Left ventricle myocardium inferior (tissue), 1 donor: Measurements from ENCODE around the gene L1CAM. TPM values are rescaled to one million over a fixed set of nuclear protein-coding genes. Genes with fewer than 3 reads are reported as not detected.
"Not testable (repeated sequence)": the region's sequence is repeated elsewhere in the genome, so short reads cannot be mapped to it uniquely, and the experiment has no call there.

Source experiments
- DNase-seq: peaks from one replicate; pipeline ENCODE4 v3.0.0-alpha.2; 2020
- H3K27ac ChIP-seq: fragments of 200-600 bp; replicated peaks from 2 replicates; pipeline ENCODE4 v1.8.0; 2021
- H3K27me3 ChIP-seq: fragments of 200-600 bp; 2 replicates; pipeline ENCODE4 v1.8.0; 2021; ENCODE audit warnings: low read depth
- H3K36me3 ChIP-seq: fragments of 200-600 bp; 2 replicates; pipeline ENCODE4 v1.8.0; 2021
- H3K4me1 ChIP-seq: fragments of 200-600 bp; 2 replicates; pipeline ENCODE4 v1.8.0; 2021
- H3K4me3 ChIP-seq: fragments of 200-600 bp; 2 replicates; pipeline ENCODE4 v1.8.0; 2021; ENCODE audit warnings: mild to moderate bottlenecking, moderate library complexity
- H3K9me3 ChIP-seq: fragments of 200-600 bp; replicated peaks from 2 replicates; pipeline ENCODE4 v1.8.0; 2021
- intact Hi-C: fragments of 100-400 bp; cut with micrococcal nuclease; formaldehyde crosslinking; loops from one replicate; pipeline ENCODE4 v1.11.0; 2022
- total RNA-seq: library from RNA; stranded (reverse); fragmentation: NEBNext Ultra II Directional; extraction: Animal tissue kit (Norgen Biotek cat#: 25700); gene quantifications from one replicate; pipeline ENCODE4 v1.2.1, GENCODE V29; 2021
- TF ChIP-seq, protein P1 (sequence below): fragments of 200-600 bp; IDR thresholded peaks from 2 replicates; pipeline ENCODE4 v1.8.0; 2021; ENCODE audit warnings: antibody characterized with exemption, mild to moderate bottlenecking, borderline replicate concordance
- donor health status: DM: no; HTN: yes; CAD: no; lungs with severe emphysema.

Gene L1CAM
- total RNA-seq, 1 donor from 2014 or later = 4.0 TPM

DNA sequence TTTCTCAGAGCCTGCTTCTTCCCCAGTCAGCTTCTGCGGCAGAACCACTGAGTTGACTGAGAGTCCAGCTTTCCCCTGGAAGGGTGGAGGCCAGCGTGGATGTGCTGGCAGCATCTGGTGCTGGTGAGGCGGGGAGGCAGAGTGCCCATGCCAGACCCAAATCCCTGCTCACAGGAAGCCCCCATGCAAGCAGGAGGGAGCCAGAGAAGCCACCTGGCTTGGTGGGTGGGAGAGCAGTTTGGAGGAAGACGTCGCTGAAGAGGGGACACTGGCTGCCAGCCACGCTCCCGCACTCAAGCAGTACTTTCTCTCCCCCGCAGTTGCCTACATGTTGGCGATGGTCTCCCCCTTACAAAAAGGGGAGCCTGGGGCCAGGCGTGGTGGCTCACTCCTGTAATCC, 61.6 kb downstream of the L1CAM start:
- no peak overlapping the region for H3K27ac ChIP-seq
- H3K36me3 ChIP-seq = no peaks in the 10 kb centered on the region
- no peak overlapping the region for H3K4me3 ChIP-seq
- H3K4me1 ChIP-seq = peaks cover 4% of the 10 kb centered on the region
- intact Hi-C loops = no loop called here
- H3K27me3 ChIP-seq = peaks cover 7% of the 10 kb centered on the region
- no peaks in the 10 kb centered on the region for H3K9me3 ChIP-seq
- TF ChIP-seq, protein P1, sequence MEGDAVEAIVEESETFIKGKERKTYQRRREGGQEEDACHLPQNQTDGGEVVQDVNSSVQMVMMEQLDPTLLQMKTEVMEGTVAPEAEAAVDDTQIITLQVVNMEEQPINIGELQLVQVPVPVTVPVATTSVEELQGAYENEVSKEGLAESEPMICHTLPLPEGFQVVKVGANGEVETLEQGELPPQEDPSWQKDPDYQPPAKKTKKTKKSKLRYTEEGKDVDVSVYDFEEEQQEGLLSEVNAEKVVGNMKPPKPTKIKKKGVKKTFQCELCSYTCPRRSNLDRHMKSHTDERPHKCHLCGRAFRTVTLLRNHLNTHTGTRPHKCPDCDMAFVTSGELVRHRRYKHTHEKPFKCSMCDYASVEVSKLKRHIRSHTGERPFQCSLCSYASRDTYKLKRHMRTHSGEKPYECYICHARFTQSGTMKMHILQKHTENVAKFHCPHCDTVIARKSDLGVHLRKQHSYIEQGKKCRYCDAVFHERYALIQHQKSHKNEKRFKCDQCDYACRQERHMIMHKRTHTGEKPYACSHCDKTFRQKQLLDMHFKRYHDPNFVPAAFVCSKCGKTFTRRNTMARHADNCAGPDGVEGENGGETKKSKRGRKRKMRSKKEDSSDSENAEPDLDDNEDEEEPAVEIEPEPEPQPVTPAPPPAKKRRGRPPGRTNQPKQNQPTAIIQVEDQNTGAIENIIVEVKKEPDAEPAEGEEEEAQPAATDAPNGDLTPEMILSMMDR = no peak
- no peak for DNase-seq

DNA sequence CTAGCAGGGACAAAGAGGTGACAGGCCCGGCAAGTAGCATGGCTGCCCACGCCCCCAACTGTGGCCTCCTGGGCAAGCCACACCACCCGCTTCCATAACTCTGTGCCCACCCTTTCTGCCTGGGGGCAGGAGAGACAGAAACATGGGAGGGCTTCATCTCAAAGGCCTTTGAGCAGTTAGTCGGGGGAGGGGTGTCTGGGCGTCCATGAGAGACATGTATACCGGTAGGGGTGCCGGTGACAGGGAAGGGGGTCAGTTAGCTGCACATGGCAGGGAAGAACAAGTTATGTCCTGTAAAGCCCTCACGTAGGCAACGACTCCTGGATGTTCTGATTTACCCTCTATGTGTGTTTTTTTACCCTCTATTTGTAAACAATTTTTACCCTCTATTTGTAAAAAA, 64.9 kb downstream of the L1CAM start:
- Histone ChIP-seq H3K36me3 (no peaks in the 10 kb centered on the region), H3K27ac (no peak overlapping the region), H3K4me1 (peaks cover 10% of the 10 kb centered on the region), H3K27me3 (no peaks in the 10 kb centered on the region), H3K4me3 (no peak overlapping the region), H3K9me3 (no peaks in the 10 kb centered on the region)
- no peak for DNase-seq
- TF ChIP-seq, protein P1 = no peak
- intact Hi-C loops = no loop called here

DNA sequence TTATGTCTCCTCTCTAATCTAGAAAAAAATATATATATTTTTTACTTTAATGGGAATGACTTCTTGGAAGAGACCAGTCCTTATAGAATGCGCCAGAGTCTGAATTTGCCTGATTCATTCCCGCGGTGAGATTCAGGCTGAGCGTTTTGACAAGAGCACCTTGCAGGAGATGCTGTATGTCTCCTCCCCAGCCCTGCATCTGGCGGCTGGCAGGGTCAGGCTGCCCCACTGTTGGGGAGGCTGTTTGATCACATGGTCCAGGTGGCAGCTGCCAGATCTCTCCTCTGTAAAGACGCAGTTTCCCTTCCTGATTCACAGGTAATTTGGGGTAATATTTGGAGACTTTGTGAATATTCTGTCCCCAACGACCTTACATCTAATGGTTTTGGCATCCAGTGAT, 65.4 kb downstream of the L1CAM start:
- no peaks in the 10 kb centered on the region for H3K27me3 ChIP-seq
- H3K4me1 ChIP-seq = peaks cover 10% of the 10 kb centered on the region
- H3K4me3 ChIP-seq = no peak overlapping the region
- DNase-seq = no peak
- H3K9me3 ChIP-seq = no peaks in the 10 kb centered on the region
- TF ChIP-seq, protein P1 = no peak
- no peak overlapping the region for H3K27ac ChIP-seq
- intact Hi-C loops = no loop called here
- no peaks in the 10 kb centered on the region for H3K36me3 ChIP-seq

DNA sequence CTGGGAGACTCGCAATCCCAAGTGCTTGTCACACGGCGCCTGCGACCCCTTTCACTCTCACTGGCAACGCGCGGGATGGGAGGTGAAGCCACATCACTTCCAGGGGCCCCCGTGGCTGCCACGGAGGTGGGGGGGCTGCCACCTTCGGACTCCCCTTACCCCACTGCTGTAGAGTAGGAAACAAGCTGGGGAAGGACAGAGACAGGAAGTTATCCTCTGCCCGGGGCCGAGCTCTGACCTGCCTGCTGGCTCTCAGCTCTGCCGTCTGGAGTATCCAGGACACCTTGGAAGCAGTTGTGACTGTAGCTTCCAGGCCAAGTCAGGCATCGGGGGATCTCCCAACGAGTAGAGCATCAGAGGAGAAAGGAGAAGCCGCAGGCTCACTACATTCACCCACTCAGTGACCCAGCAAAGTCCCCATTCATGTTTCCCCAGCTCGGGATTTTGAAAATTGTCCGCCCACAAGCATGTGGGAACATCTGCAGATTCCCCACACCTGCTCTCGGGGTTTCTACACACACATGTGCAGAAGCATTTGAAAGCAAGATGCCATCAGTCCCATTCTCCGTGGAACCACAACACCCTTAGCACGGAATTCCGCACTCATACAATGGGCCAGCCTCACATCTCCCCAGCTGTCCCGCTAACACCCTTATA, 66.5 kb downstream of the L1CAM start:
- Histone ChIP-seq H3K9me3 (no peaks in the 10 kb centered on the region), H3K36me3 (no peaks in the 10 kb centered on the region), H3K27me3 (no peaks in the 10 kb centered on the region), H3K27ac (peak overlapping the region; percentile 61), H3K4me1 (peaks cover 10% of the 10 kb centered on the region), H3K4me3 (peak overlapping the region; percentile 64)
- intact Hi-C loops = no loop called here
- no peak for DNase-seq
- TF ChIP-seq, protein P1 = no peak

DNA sequence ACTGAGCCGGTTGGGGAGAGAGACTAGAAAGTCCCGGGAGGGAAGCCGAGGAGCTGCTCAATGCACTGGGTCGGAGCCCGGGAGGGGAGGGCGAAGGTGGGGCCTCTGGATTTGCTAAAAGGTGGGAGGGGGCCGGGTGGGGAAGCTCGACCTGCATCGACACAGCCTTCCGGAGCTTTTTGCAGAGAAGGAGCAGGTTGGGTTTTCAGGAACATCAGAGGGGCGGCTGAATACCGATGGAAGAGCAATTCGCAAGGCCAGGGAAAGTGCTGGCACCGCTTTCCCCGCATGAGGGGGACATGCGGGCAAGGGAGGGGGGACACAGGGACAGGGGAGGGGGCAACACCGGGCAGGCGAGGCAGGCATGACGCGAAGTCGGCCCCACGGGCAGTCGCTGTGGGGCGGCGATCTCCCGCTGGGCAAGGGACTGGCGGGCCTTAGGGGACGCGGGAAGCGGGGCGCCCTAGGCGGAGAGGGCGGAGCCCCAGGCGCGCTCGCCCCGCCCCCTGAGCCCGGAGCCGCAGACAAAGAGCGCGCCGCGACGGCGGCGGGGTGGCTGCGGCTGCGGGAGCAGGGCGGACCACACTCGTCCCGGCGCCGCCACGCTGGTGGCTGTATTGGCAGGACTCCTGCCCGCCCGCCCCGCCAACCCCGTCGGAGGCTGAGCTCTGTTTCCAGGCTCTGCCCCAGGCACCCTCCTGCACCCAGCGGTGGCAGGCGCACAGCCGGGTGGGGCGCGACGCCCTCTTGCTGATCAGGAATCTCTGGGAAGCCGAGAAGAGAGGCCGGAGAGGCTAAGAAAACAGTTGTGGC, 67.2 kb downstream of the L1CAM start:
- TF ChIP-seq, protein P1 = no peak
- DNase-seq = peak; percentile 41
- Histone ChIP-seq H3K27me3 (no peaks in the 10 kb centered on the region), H3K36me3 (no peaks in the 10 kb centered on the region), H3K9me3 (no peaks in the 10 kb centered on the region), H3K27ac (peak overlapping the region; percentile 61), H3K4me3 (peak overlapping the region; percentile 64), H3K4me1 (peaks cover 10% of the 10 kb centered on the region)
- intact Hi-C loops = no loop called here

DNA sequence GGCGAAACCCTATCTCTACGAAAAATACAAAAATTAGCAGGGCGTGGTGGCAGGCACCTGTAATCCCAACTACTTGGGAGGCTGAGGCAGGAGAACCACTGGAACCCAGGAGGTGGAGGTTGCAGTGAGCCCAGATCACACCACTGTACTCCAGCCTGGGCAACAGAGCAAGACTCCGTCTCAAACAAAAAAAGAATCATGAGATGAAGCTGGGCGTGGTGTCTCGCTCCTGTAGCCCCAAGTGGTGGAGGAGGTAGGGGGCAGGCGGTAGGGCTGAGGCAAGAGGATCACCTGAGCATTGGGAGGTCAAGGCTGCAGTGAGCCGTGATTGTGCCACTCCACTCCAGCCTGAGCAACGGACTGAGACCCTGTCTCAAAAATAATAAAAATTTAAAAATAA, 67.9 kb downstream of the L1CAM start:
- H3K9me3 ChIP-seq, DNase-seq, H3K27ac ChIP-seq, H3K4me3 ChIP-seq, intact Hi-C loops, H3K4me1 ChIP-seq, H3K36me3 ChIP-seq, H3K27me3 ChIP-seq: not testable (repeated sequence)
